Tibial artery (tissue), 4 donors: Measurements from ENCODE around the gene PCSK2.

Experiments
- DNase-seq, 2 donors: peaks; one replicate each; pipeline ENCODE4 v3.0.0-alpha.2; 2019
- H3K27ac ChIP-seq, 2 donors: fragments of 200-600 bp; sonication (generic) in 1 of 2; 1 replicate in 1 of 2; 2 replicates in 1 of 2; pipeline ENCODE4 v1.5.1; 2018 to 2019; ENCODE audit warnings: mild to moderate bottlenecking in 1 of 2
- H3K27me3 ChIP-seq, 2 donors: fragments of 200-600 bp; sonication (generic) in 1 of 2; one replicate each; pipeline versions ENCODE4 v1.5.1 to v1.6.0; 2016 to 2019
- H3K36me3 ChIP-seq, 3 donors: fragments of 200-600 bp; sonication (generic) in 2 of 3; one replicate each; pipeline ENCODE4 v1.5.1; 2016 to 2019; ENCODE audit warnings: mild to moderate bottlenecking in 2 of 3
- H3K4me1 ChIP-seq, 4 donors: fragments of 200-600 bp; sonication (generic) in 2 of 4; 1 replicate in 3 of 4; 2 replicates in 1 of 4; pipeline ENCODE4 v1.5.1; 2016 to 2019
- H3K4me3 ChIP-seq, 2 donors: fragments of 200-600 bp; sonication (generic) in 1 of 2; 1 replicate in 1 of 2; 2 replicates in 1 of 2; pipeline ENCODE4 v1.5.1; 2018 to 2019; ENCODE audit warnings: mild to moderate bottlenecking in 2 of 2
- H3K9me3 ChIP-seq, 3 donors: fragments of 200-600 bp; sonication (generic) in 1 of 3; one replicate each; pipeline ENCODE4 v1.5.1; 2016 to 2019
- intact Hi-C: fragments of 100-400 bp; cut with DNase I; formaldehyde crosslinking; loops from one replicate; pipeline ENCODE4 v1.15.0; 2023; ENCODE audit warnings: low total_unique reads
- TF ChIP-seq, protein P1 (sequence below), 2 experiments: fragments of 200-600 bp in 1 of 2; fragments of 450-650 bp in 1 of 2; IDR thresholded peaks; one replicate each; pipeline ENCODE4 v1.5.1; 2017 to 2019; ENCODE audit warnings: antibody characterized with exemption in 2 of 2, mild to moderate bottlenecking in 1 of 2, moderate library complexity in 1 of 2

Gene PCSK2

GRCh38 chr20:17358854-17359253, 132.0 kb downstream of the PCSK2 start:
- H3K36me3 ChIP-seq: no peaks in the 10 kb centered on the region
- no peaks in the 10 kb centered on the region for H3K9me3 ChIP-seq
- H3K27ac ChIP-seq: no peak overlapping the region
- intact Hi-C loops: no loop called here
- H3K4me3 ChIP-seq: no peak overlapping the region
- TF ChIP-seq, protein P1, sequence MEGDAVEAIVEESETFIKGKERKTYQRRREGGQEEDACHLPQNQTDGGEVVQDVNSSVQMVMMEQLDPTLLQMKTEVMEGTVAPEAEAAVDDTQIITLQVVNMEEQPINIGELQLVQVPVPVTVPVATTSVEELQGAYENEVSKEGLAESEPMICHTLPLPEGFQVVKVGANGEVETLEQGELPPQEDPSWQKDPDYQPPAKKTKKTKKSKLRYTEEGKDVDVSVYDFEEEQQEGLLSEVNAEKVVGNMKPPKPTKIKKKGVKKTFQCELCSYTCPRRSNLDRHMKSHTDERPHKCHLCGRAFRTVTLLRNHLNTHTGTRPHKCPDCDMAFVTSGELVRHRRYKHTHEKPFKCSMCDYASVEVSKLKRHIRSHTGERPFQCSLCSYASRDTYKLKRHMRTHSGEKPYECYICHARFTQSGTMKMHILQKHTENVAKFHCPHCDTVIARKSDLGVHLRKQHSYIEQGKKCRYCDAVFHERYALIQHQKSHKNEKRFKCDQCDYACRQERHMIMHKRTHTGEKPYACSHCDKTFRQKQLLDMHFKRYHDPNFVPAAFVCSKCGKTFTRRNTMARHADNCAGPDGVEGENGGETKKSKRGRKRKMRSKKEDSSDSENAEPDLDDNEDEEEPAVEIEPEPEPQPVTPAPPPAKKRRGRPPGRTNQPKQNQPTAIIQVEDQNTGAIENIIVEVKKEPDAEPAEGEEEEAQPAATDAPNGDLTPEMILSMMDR (IDR thresholded peaks at IDR 0.05): no peak
- no peaks in the 10 kb centered on the region for H3K4me1 ChIP-seq
- no peaks in the 10 kb centered on the region for H3K27me3 ChIP-seq
- no peak for DNase-seq

- intact Hi-C loops: no loop called here
- Histone ChIP-seq H3K27me3 (no peaks in the 10 kb centered on the region), H3K4me3 (no peak overlapping the region), H3K36me3 (no peaks in the 10 kb centered on the region), H3K9me3 (no peaks in the 10 kb centered on the region), H3K4me1 (no peaks in the 10 kb centered on the region), H3K27ac (no peak overlapping the region)
- TF ChIP-seq, protein P1 (IDR thresholded peaks at IDR 0.05): no peak
- DNase-seq: no peak
Measured at GRCh38 chr20:17364681-17365080, 137.8 kb downstream of the PCSK2 start.

DNA sequence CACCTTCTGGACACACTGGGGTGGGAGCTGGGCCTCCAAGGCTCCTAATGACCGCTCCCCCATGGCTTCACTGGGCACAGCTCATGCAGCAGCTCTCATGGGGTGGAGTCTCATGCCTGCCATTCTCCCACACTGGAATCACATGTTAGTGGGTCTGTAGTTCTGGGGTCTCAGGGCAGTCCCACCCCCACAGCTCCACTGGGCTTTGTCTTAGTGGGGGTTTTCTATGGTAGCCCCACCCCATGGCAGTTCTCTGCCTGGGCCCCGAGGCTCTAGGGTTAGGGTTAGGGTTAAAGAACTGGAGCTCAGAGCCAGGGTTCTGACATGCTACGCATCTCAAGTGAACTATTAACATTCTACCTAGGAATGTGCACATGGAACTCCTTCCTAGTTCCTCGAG, 139.0 kb downstream of the PCSK2 start:
- no peaks in the 10 kb centered on the region for H3K36me3 ChIP-seq
- no peak overlapping the region for H3K27ac ChIP-seq
- intact Hi-C loops: no loop called here
- no peaks in the 10 kb centered on the region for H3K27me3 ChIP-seq
- no peak for DNase-seq
- H3K9me3 ChIP-seq: no peaks in the 10 kb centered on the region
- no peak overlapping the region for H3K4me3 ChIP-seq
- TF ChIP-seq, protein P1 (IDR thresholded peaks at IDR 0.05): no peak
- H3K4me1 ChIP-seq: no peaks in the 10 kb centered on the region

DNA sequence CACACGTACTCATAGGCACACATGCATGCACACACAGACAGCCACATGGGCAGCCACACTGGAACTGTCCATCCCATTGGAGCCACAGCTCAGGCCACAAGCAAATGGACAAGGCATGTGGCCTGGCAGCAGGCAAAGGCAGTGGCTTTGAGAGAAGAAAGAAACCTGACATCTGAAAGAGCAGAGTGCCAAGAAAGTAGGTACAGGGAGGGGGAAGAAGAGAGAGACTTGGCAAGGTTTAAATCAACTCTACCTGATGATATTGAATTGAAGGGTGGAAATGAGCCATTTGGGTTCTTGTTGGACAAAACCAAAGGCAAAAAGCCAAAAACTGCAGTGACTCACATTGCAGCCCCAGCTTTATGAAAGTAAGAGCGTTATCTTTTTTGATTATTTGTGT, 142.7 kb downstream of the PCSK2 start:
- Histone ChIP-seq H3K4me1 (no peaks in the 10 kb centered on the region), H3K27ac (no peak overlapping the region), H3K9me3 (no peaks in the 10 kb centered on the region), H3K36me3 (no peaks in the 10 kb centered on the region), H3K27me3 (no peaks in the 10 kb centered on the region), H3K4me3 (no peak overlapping the region)
- no peak for DNase-seq
- TF ChIP-seq, protein P1 (IDR thresholded peaks at IDR 0.05): no peak
- intact Hi-C loops: no loop called here

GRCh38 chr20:17372806-17373440, 146.1 kb downstream of the PCSK2 start:
- TF ChIP-seq, protein P1 (IDR thresholded peaks at IDR 0.05): no peak
- intact Hi-C loops: no loop called here
- no peak overlapping the region for H3K27ac ChIP-seq
- no peak for DNase-seq
- H3K27me3 ChIP-seq: no peaks in the 10 kb centered on the region
- H3K36me3 ChIP-seq: no peaks in the 10 kb centered on the region
- no peak overlapping the region for H3K4me3 ChIP-seq
- H3K4me1 ChIP-seq: no peaks in the 10 kb centered on the region
- no peaks in the 10 kb centered on the region for H3K9me3 ChIP-seq

DNA sequence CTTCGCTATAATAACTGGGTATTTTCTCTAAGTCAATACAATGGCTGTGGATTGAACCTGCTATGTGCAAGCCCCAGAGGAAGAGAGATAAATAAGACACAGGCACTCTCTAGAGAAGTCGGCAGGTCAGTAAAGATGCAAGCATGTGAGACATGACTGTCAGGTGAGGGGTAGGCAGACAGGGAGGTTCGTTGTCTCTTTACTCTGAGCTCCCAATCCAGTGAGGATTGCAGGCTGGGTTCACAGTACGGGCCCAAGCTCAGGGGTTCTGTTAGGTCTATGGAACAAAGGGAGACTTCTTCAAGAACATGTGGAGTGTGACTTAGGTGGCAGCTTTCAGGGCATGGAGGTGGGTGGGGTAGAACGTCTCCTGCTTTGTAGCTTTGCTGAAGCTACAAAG, 147.2 kb downstream of the PCSK2 start:
- no peaks in the 10 kb centered on the region for H3K36me3 ChIP-seq
- H3K27ac ChIP-seq: no peak overlapping the region
- DNase-seq: no peak
- TF ChIP-seq, protein P1 (IDR thresholded peaks at IDR 0.05): no peak
- H3K4me3 ChIP-seq: no peak overlapping the region
- intact Hi-C loops: no loop called here
- H3K9me3 ChIP-seq: no peaks in the 10 kb centered on the region
- H3K27me3 ChIP-seq: no peaks in the 10 kb centered on the region
- H3K4me1 ChIP-seq: no peaks in the 10 kb centered on the region
